Esophagus muscularis mucosa (tissue), 3 donors: ENCODE data around the gene UNC13B.

Source experiments
- CTCF ChIP-seq, 3 experiments: fragments of 200-600 bp in 2 of 3; fragments of 450-650 bp in 1 of 3; sonication (generic) in 2 of 3; IDR thresholded peaks; one replicate each; pipeline ENCODE4 v1.5.1; 2017 to 2019; ENCODE audit warnings: antibody characterized with exemption in 3 of 3, mild to moderate bottlenecking in 2 of 3, moderate library complexity in 1 of 3
- POLR2A ChIP-seq: fragments of 450-650 bp; IDR thresholded peaks from one replicate; pipeline ENCODE4 v1.6.1; 2017; ENCODE audit warnings: antibody characterized with exemption, moderate library complexity, mild to moderate bottlenecking, low read depth

DNA sequence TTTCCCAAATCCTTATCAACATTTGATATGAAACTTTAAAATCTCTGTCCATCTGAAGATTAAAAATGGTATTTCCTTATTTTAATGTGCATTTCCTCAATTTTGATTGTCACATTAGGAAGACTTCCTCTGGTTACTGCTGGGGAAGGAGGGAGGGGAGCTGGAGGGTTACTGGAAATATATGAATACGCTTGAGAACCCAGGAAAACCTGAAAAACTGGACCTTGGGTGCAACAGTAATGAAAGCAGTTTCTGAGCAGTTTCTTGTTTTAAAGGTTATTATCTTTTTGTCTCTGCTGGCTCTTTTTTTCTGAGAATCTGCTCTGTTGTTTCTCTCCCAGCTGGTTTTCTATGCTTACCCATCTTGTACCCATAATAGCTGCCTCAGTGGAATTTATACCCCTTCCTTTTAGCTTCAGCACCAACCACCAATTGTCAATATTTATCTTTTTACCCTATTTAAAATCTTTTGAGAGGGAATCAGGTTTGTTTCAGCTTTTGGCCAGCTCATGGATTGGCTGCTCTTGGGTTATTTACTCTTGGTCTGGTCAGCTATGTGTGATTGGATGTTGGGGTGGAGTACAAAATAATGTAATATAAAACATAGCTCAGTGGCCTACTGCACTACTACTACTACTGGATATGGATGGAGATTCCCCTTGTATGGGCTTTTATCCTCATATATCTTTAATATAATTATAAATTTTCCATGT is 67.4 kb downstream of the UNC13B start:
- TF ChIP-seq POLR2A (no peak), CTCF (IDR thresholded peaks at IDR 0.05) (no peak)
